ENCODE results near the gene NUDT3. TPM values are rescaled to one million over a fixed set of nuclear protein-coding genes. Genes with fewer than 3 reads are reported as not detected.
"Not testable (repeated sequence)": the region's sequence is repeated elsewhere in the genome, so short reads cannot be mapped to it uniquely, and the experiment has no call there.

Gene NUDT3
- total RNA-seq, 1 experiment from 2014 or later = 14.1 TPM

GRCh38 chr6:34248198-34248726 lies 144.2 kb downstream of the NUDT3 start:
- H3K27ac ChIP-seq = no peak overlapping the region
- H3K27me3 ChIP-seq = no peaks in the 10 kb centered on the region
- H3K9me3 ChIP-seq (replicated peaks) = no peaks in the 10 kb centered on the region
- H3K4me3 ChIP-seq = peak overlapping the region; percentile 65
- no peaks in the 10 kb centered on the region for H3K36me3 ChIP-seq
- peak; percentile 25 to 31 for DNase-seq
- H3K4me1 ChIP-seq = peaks cover 16% of the 10 kb centered on the region; the same call in 1 of the 2 replicates

GRCh38 chr6:34247481-34248197 lies 144.8 kb downstream of the NUDT3 start:
- H3K9me3 ChIP-seq (replicated peaks) = no peaks in the 10 kb centered on the region
- H3K27me3 ChIP-seq = no peaks in the 10 kb centered on the region
- DNase-seq = no peak
- H3K27ac ChIP-seq = no peak overlapping the region
- H3K36me3 ChIP-seq = no peaks in the 10 kb centered on the region
- no peak overlapping the region for H3K4me3 ChIP-seq
- peaks cover 16% of the 10 kb centered on the region; the same call in 1 of the 2 replicates for H3K4me1 ChIP-seq

GRCh38 chr6:34246563-34247391 lies 145.7 kb downstream of the NUDT3 start:
- H3K27ac ChIP-seq = no peak overlapping the region
- DNase-seq = peak; percentile 59 to 61
- no peak overlapping the region for H3K4me3 ChIP-seq
- H3K36me3 ChIP-seq = peaks cover 1% of the 10 kb centered on the region; the same call in 1 of the 2 replicates
- no peaks in the 10 kb centered on the region for H3K9me3 ChIP-seq (replicated peaks)
- H3K27me3 ChIP-seq = no peaks in the 10 kb centered on the region
- peaks cover 16% of the 10 kb centered on the region; the same call in 1 of the 2 replicates for H3K4me1 ChIP-seq

- Histone ChIP-seq H3K27ac (no peak overlapping the region), H3K4me1 (peaks cover 16% of the 10 kb centered on the region; the same call in 1 of the 2 replicates)
Observed at GRCh38 chr6:34246249-34246562, 146.3 kb downstream of the NUDT3 start.

GRCh38 chr6:34245761-34246140 lies 146.7 kb downstream of the NUDT3 start:
- DNase-seq; H3K27ac ChIP-seq; H3K9me3 ChIP-seq (replicated peaks); H3K36me3 ChIP-seq; H3K4me3 ChIP-seq; H3K27me3 ChIP-seq: not testable (repeated sequence)
- H3K4me1 ChIP-seq = peaks cover 16% of the 10 kb centered on the region; the same call in 1 of the 2 replicates

More at GRCh38 chr6:34246249-34246562, 146.3 kb downstream of the NUDT3 start:
- DNase-seq = no peak
- Histone ChIP-seq H3K9me3 (replicated peaks) (no peaks in the 10 kb centered on the region), H3K4me3 (no peak overlapping the region), H3K27me3 (no peaks in the 10 kb centered on the region), H3K36me3 (peaks cover 4% of the 10 kb centered on the region)

- H3K27ac ChIP-seq; H3K9me3 ChIP-seq (replicated peaks); DNase-seq; H3K27me3 ChIP-seq; H3K4me3 ChIP-seq; H3K36me3 ChIP-seq: not testable (repeated sequence)
- peaks cover 16% of the 10 kb centered on the region; the same call in 1 of the 2 replicates for H3K4me1 ChIP-seq
Observed at GRCh38 chr6:34245032-34245760, 147.3 kb downstream of the NUDT3 start.

GRCh38 chr6:34243901-34244884 lies 148.3 kb downstream of the NUDT3 start:
- Histone ChIP-seq H3K4me3 (no peak overlapping the region), H3K27me3 (no peaks in the 10 kb centered on the region), H3K9me3 (replicated peaks) (no peaks in the 10 kb centered on the region), H3K4me1 (peaks cover 20% of the 10 kb centered on the region; the same call in 1 of the 2 replicates), H3K36me3 (peaks cover 7% of the 10 kb centered on the region), H3K27ac (peak overlapping the region; percentile 71)
- peak; percentile 67 to 74 for DNase-seq

GRCh38 chr6:34243131-34243771 lies 149.2 kb downstream of the NUDT3 start:
- no peak for DNase-seq
- Histone ChIP-seq H3K27me3 (no peaks in the 10 kb centered on the region), H3K4me3 (no peak overlapping the region), H3K36me3 (peaks cover 7% of the 10 kb centered on the region), H3K27ac (no peak overlapping the region), H3K9me3 (replicated peaks) (no peaks in the 10 kb centered on the region), H3K4me1 (peaks cover 26% of the 10 kb centered on the region; the same call in 1 of the 2 replicates)

- Histone ChIP-seq H3K9me3 (replicated peaks) (no peaks in the 10 kb centered on the region), H3K36me3 (peaks cover 7% of the 10 kb centered on the region), H3K4me3 (no peak overlapping the region), H3K27me3 (no peaks in the 10 kb centered on the region), H3K27ac (no peak overlapping the region), H3K4me1 (peaks cover 26% of the 10 kb centered on the region; the same call in 1 of the 2 replicates)
- DNase-seq = no peak
Observed at GRCh38 chr6:34242252-34243130, 150.0 kb downstream of the NUDT3 start.

GRCh38 chr6:34241351-34242215 lies 150.9 kb downstream of the NUDT3 start:
- Histone ChIP-seq H3K27me3 (no peaks in the 10 kb centered on the region), H3K36me3 (peaks cover 7% of the 10 kb centered on the region), H3K4me1 (peaks cover 26% of the 10 kb centered on the region; the same call in 1 of the 2 replicates), H3K4me3 (no peak overlapping the region), H3K9me3 (replicated peaks) (no peaks in the 10 kb centered on the region), H3K27ac (no peak overlapping the region)
- no peak for DNase-seq

GRCh38 chr6:34240329-34241248 lies 151.9 kb downstream of the NUDT3 start:
- no peak for DNase-seq
- Histone ChIP-seq H3K4me3 (no peak overlapping the region), H3K9me3 (replicated peaks) (no peaks in the 10 kb centered on the region), H3K4me1 (peaks cover 26% of the 10 kb centered on the region), H3K27me3 (no peaks in the 10 kb centered on the region), H3K36me3 (peaks cover 7% of the 10 kb centered on the region), H3K27ac (no peak overlapping the region)

All from SJCRH30 (cell line).